Effector memory CD8-positive, alpha-beta T cell (primary cell): ENCODE data around the gene RPAP3.
"Not testable (repeated sequence)": the region's sequence is repeated elsewhere in the genome, so short reads cannot be mapped to it uniquely, and the experiment has no call there.

Experiments
- ATAC-seq: fragments of 150-1000 bp; cut with Tn5 transposase; replicated peaks from 2 replicates; pipeline ENCODE4 v1.10.0; 2021; ENCODE audit warnings: mild to moderate bottlenecking, moderate library complexity
- DNase-seq, 3 experiments: peaks; one replicate each; pipeline ENCODE4 v3.0.0; 2021
- H3K27ac Mint-ChIP-seq, 2 donors: one replicate each; pipeline ENCODE4 v1.8.0; 2022; ENCODE audit warnings: mild to moderate bottlenecking in 2 of 2, mixed read lengths in 2 of 2, moderate library complexity in 2 of 2
- H3K27me3 Mint-ChIP-seq, 2 donors: one replicate each; pipeline ENCODE4 v1.8.0; 2022; ENCODE audit warnings: mixed read lengths in 2 of 2
- H3K36me3 Mint-ChIP-seq: one replicate; pipeline ENCODE4 v1.8.0; 2022; ENCODE audit warnings: mild to moderate bottlenecking, moderate library complexity, mixed read lengths; ENCODE audit not compliant: insufficient read depth
- H3K4me1 Mint-ChIP-seq, 2 donors: one replicate each; pipeline ENCODE4 v1.8.0; 2022; ENCODE audit warnings: low read depth in 2 of 2, mixed read lengths in 2 of 2
- H3K4me3 Mint-ChIP-seq, 2 donors: one replicate each; pipeline ENCODE4 v1.8.0; 2022; ENCODE audit warnings: mild to moderate bottlenecking in 2 of 2, mixed read lengths in 2 of 2, moderate library complexity in 2 of 2
- H3K9me3 Mint-ChIP-seq, 2 donors: one replicate each; pipeline ENCODE4 v1.8.0; 2022; ENCODE audit warnings: mixed read lengths in 2 of 2

RPAP3 gene

GRCh38 chr12:47667935-47668334, 37.9 kb downstream of the RPAP3 start:
- H3K4me3 Mint-ChIP-seq, H3K9me3 Mint-ChIP-seq, H3K27me3 Mint-ChIP-seq, ATAC-seq, H3K27ac Mint-ChIP-seq, DNase-seq, H3K4me1 Mint-ChIP-seq: not testable (repeated sequence)
- peaks cover 62% of the 10 kb centered on the region for H3K36me3 Mint-ChIP-seq

DNA sequence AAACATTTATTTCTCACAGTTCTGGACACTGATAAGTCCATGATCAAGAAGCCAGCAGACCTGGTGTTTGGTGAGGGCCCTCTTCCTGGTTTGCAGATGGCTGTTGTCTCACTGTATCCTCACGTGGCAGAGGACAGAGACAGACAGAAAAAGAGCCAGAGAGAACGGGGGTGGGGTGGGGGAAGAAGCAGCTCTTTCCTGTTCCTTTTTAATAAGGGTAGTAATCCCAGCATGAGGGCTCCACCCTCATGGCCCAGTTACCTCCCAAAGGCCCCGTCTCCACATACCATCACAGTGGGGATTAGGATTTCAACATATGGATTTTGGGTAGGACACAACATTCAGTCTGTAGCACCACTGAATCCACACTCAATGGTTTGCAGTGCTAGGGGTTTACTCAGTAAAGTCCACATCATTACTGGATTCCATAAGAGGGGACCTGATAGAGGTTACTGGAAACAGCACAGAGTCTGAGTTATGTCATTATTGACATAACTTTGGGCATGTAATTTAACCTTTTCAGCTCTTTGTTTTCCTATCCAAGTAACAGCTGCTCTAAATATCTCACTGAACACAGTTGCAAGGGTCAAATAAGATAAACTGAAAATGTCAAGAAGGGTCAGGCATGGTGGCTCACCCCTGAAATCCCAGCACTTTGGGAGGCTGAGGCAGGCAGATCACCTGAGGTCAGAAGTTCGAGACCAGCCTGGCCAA, 53.2 kb downstream of the RPAP3 start:
- no peaks in the 10 kb centered on the region for H3K27me3 Mint-ChIP-seq
- DNase-seq, result no peak

DNA sequence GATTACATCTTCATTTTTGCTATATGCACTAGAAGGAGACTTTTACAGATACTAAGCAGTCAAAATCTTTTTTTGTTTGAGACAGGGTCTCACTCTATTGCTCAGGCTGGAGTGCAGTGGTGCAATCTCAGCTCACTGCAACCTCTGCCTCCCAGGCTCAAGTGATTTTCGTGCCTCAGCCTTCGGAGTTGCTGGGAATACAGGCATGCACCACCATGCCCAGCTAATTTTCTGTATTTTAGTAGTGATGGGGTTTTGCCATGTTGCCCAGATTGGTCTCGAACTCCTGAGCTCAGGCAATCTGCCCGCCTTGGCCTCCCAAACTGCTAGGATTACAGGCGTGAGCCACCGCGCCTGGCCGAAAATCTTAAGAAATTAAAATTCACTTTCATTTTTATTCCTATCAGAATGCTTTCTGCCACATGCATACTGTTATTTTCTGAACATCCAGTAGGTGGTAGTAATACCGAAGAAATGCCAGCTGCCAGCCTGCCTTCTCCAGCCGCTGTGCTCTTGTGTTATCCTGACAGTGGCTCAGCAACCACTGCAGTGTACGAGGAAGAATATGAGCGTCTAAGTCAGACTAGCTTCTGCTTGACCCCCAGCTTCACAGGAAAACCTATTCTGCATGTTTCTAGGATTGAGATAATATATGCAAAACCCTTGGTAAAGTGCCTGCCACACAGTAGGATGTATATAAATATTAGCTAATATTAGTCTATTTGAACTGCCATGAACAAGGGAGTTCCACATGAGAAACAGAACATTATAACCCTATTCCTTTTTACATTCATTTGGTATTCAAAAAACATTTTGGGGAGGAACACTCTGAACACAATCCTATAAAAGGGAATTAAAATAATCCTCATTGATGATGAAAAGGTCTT, 54.2 kb downstream of the RPAP3 start:
- Mint-ChIP-seq H3K27me3 (no peaks in the 10 kb centered on the region), H3K4me1 (peaks cover 0 to 6% of the 10 kb centered on the region in 2 donors), H3K4me3 (peak overlapping the region; percentile 58 to 69), H3K9me3 (no peaks in the 10 kb centered on the region), H3K27ac (peak overlapping the region; percentile 14 to 87), H3K36me3 (no peaks in the 10 kb centered on the region)
- peak; percentile 29 to 41 (median 30) for DNase-seq
- ATAC-seq, result peak; percentile 94

More for the DNA sequence above, 53.2 kb downstream of the RPAP3 start:
- Mint-ChIP-seq H3K36me3 (no peaks in the 10 kb centered on the region), H3K4me1 (peaks cover 0 to 6% of the 10 kb centered on the region in 2 donors), H3K27ac (no peak overlapping the region), H3K4me3 (no peak overlapping the region), H3K9me3 (no peaks in the 10 kb centered on the region)
- no peak for ATAC-seq

GRCh38 chr12:47650469-47650868, 55.4 kb downstream of the RPAP3 start:
- no peak overlapping the region for H3K27ac Mint-ChIP-seq
- no peaks in the 10 kb centered on the region for H3K36me3 Mint-ChIP-seq
- H3K4me3 Mint-ChIP-seq, result no peak overlapping the region
- DNase-seq, result no peak
- H3K4me1 Mint-ChIP-seq, result peaks cover 0 to 6% of the 10 kb centered on the region in 2 donors
- H3K9me3 Mint-ChIP-seq, result no peaks in the 10 kb centered on the region
- no peaks in the 10 kb centered on the region for H3K27me3 Mint-ChIP-seq
- no peak for ATAC-seq

DNA sequence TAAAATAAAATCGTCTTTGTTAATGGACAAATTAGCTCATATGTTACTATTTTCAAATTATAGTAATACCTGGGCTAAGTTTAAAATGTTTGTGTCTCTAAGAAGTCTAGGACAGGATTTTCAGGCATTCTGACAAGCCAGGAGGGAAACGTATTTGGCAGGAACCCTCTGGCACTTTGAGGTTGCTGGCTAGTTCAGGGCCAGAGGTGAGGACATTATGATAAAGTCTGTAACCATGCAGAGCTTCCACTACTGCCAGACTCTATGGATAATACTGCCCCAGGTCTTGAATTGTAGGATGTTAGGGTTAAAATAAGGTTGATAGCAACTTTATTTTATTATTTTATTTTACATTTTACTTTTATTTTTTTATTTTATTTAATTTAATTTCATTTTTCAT, 56.4 kb downstream of the RPAP3 start:
- H3K9me3 Mint-ChIP-seq, result no peaks in the 10 kb centered on the region
- DNase-seq (no peak), ATAC-seq (no peak)
- H3K4me3 Mint-ChIP-seq, result no peak overlapping the region
- peaks cover 0 to 6% of the 10 kb centered on the region in 2 donors for H3K4me1 Mint-ChIP-seq
- H3K27me3 Mint-ChIP-seq, result no peaks in the 10 kb centered on the region
- H3K36me3 Mint-ChIP-seq, result no peaks in the 10 kb centered on the region
- no peak overlapping the region for H3K27ac Mint-ChIP-seq

DNA sequence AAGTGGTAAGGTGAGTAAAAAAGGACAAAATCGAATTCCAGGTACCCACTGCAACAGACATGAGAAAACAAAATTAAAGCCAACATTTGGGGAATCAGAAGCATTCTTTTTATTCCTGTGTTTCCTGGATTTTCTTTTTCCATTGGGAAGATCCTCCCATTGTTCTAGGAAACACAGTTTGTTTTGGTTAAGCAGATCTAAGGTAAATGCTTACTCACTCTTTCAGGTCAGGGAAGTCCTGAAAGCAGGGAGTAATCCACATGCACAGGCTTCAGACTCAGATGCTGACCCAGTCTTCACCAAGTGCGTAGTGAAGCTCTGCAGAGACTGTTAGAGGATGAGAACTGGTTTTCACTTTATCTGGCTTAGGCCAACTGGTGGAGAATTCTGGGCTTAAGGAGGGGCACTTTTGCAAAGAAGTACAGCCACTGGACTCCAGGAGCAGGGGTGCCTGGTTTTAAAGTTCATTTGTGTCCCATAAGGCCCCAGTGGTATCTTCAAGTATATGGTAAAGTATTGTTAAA, 57.7 kb downstream of the RPAP3 start:
- no peak overlapping the region for H3K4me3 Mint-ChIP-seq
- H3K36me3 Mint-ChIP-seq, result no peaks in the 10 kb centered on the region
- H3K27me3 Mint-ChIP-seq, result no peaks in the 10 kb centered on the region
- ATAC-seq, result no peak
- no peak for DNase-seq
- H3K9me3 Mint-ChIP-seq, result no peaks in the 10 kb centered on the region
- H3K27ac Mint-ChIP-seq, result no peak overlapping the region
- peaks cover 0 to 6% of the 10 kb centered on the region in 2 donors for H3K4me1 Mint-ChIP-seq

DNA sequence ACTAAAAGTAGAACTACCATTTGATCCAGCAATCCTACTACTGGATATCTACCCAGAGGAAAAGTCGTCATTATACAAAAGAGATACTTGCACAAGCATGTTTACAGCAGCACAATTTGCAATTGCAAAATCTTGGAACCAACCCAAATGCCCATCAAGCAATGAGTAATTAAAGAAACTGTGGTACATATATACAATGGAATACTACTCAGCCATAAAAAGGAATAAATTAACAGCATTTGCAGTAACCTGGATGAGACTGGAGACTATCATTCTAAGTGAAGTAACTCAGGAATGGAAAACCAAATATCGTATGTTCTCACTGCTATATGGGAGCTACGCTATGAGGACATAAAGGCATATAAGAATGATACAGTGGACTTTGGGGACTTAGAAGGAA, 63.5 kb downstream of the RPAP3 start:
- not testable (repeated sequence) for H3K4me3 Mint-ChIP-seq, H3K36me3 Mint-ChIP-seq, H3K27me3 Mint-ChIP-seq

GRCh38 chr12:47636908-47637780, 68.7 kb downstream of the RPAP3 start:
- ATAC-seq (no peak), DNase-seq (peak; percentile 18 to 30 (median 20))
- Mint-ChIP-seq H3K9me3 (peaks cover 0 to 3% of the 10 kb centered on the region in 2 donors), H3K4me1 (peaks cover 7 to 9% of the 10 kb centered on the region in 2 donors), H3K4me3 (no peak overlapping the region), H3K27me3 (no peaks in the 10 kb centered on the region), H3K36me3 (peaks cover 3% of the 10 kb centered on the region), H3K27ac (no peak overlapping the region)

More for the DNA sequence above, 63.5 kb downstream of the RPAP3 start:
- not testable (repeated sequence) for DNase-seq, H3K9me3 Mint-ChIP-seq, H3K27ac Mint-ChIP-seq, ATAC-seq, H3K4me1 Mint-ChIP-seq

DNA sequence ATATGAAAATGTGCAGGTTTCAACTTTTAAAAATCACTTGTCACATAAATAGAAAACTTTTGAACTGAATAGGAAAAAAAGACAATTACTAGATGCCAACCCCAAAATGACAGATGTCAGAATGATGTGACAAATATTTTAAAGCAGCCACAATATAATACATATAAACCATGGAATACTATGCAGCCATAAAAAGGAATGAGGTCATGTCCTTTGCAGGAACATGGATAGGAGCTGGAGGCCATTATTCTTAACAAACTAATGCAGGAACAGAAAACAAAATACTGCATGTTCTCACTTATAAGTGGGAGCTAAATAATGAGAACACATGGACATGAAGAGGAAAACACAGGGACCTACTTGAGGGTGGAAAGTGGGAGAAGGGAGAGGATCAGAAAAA, 70.1 kb downstream of the RPAP3 start:
- not testable (repeated sequence) for ATAC-seq, H3K4me3 Mint-ChIP-seq, H3K36me3 Mint-ChIP-seq, DNase-seq, H3K27me3 Mint-ChIP-seq, H3K9me3 Mint-ChIP-seq, H3K27ac Mint-ChIP-seq, H3K4me1 Mint-ChIP-seq

DNA sequence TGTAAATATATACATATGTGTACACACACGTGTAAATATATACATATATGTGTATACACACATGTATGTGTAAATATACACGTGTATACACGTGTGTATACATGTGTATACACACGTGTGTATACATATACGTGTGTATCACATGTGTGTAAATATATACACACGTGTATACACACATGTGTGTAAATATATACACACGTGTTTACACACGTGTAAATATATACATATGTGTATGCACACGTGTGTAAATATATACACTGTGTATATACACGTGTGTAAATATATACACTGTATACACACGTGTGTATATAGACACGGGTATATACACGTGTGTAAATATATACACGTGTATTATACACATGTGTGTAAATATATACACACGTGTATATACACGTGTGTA, 71.7 kb downstream of the RPAP3 start:
- no peak overlapping the region for H3K4me3 Mint-ChIP-seq
- peaks cover 0 to 2% of the 10 kb centered on the region in 2 donors for H3K9me3 Mint-ChIP-seq
- no peak overlapping the region for H3K27ac Mint-ChIP-seq
- peaks cover 7 to 9% of the 10 kb centered on the region in 2 donors for H3K4me1 Mint-ChIP-seq
- no peak for DNase-seq
- H3K36me3 Mint-ChIP-seq, result peaks cover 3% of the 10 kb centered on the region
- H3K27me3 Mint-ChIP-seq, result no peaks in the 10 kb centered on the region
- no peak for ATAC-seq

- Mint-ChIP-seq H3K9me3 (peaks cover under 1 to 4% of the 10 kb centered on the region in 2 donors), H3K36me3 (no peaks in the 10 kb centered on the region), H3K4me3 (no peak overlapping the region), H3K27me3 (no peaks in the 10 kb centered on the region), H3K4me1 (no peaks in the 10 kb centered on the region), H3K27ac (no peak overlapping the region)
- no peak for DNase-seq
- no peak for ATAC-seq
These were observed 83.9 kb downstream of the RPAP3 start for GRCh38 chr12:47621960-47622359.

DNA sequence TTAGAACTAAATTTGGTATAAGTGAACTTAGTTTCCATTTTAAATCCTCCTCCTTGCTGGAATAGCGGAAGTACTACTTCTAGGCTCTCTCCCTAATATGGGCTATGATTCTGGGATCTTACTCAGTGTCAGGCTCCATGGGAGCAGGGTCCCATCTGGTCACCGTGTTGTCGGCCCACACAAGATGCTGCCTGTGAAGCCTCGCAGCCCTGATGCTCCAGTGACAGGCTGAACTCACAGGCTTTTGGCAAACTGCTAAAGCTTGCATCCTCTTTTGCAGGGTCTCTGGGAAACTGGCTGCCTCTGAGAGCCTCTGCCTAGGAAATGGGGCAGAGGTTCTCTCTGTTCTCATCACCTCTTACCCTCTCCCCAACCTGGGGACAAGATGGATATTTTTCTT, 88.4 kb downstream of the RPAP3 start:
- Mint-ChIP-seq H3K4me3 (no peak overlapping the region), H3K27me3 (no peaks in the 10 kb centered on the region), H3K27ac (no peak overlapping the region), H3K4me1 (no peaks in the 10 kb centered on the region), H3K36me3 (no peaks in the 10 kb centered on the region), H3K9me3 (no peaks in the 10 kb centered on the region)
- DNase-seq (no peak), ATAC-seq (no peak)

DNA sequence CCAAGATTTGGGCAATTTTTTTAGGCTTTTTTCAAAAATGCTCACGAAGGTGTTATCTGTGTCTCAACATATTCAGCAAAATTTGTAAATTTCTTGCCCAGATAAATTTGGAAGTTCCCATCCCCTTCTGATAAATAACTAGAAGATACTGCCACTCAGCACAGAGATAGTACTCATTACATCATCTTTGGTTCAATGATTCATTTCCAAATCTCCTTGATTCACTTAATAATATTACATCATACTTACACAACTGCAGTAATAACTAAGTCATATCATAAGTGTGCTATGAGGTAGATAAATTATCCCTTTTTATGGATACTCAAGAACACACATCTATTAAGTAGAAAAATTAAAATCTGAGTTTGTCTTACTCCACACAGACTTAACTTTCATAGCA, 89.4 kb downstream of the RPAP3 start:
- Mint-ChIP-seq H3K27me3 (no peaks in the 10 kb centered on the region), H3K36me3 (no peaks in the 10 kb centered on the region), H3K9me3 (no peaks in the 10 kb centered on the region), H3K27ac (no peak overlapping the region), H3K4me1 (no peaks in the 10 kb centered on the region), H3K4me3 (no peak overlapping the region)
- DNase-seq (no peak), ATAC-seq (no peak)
